Measurements from ENCODE around the gene JHY.

DNA sequence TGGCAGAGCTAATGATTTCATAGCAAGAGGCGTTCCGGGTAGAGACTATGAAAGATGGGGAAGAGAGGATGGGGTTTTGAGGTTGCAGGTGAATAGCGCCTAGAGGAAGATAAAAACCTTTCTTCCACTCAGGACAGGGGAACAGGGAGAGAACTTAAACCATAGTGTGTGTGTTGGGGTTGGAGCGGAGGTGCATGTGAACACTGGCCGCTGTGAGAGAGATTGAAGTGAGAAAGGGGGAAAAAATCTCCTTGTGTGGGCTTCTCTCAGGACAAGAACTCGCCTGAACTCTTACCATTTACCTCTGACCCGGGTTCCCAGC, 95.7 kb downstream of the JHY start:
- TF ChIP-seq, protein P1, sequence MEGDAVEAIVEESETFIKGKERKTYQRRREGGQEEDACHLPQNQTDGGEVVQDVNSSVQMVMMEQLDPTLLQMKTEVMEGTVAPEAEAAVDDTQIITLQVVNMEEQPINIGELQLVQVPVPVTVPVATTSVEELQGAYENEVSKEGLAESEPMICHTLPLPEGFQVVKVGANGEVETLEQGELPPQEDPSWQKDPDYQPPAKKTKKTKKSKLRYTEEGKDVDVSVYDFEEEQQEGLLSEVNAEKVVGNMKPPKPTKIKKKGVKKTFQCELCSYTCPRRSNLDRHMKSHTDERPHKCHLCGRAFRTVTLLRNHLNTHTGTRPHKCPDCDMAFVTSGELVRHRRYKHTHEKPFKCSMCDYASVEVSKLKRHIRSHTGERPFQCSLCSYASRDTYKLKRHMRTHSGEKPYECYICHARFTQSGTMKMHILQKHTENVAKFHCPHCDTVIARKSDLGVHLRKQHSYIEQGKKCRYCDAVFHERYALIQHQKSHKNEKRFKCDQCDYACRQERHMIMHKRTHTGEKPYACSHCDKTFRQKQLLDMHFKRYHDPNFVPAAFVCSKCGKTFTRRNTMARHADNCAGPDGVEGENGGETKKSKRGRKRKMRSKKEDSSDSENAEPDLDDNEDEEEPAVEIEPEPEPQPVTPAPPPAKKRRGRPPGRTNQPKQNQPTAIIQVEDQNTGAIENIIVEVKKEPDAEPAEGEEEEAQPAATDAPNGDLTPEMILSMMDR (conservative IDR thresholded peaks at IDR 0.05; ENCODE audit: low read depth, low read length), result no peak
- TF ChIP-seq MAZ (IDR thresholded peaks at IDR 0.05; ENCODE audit: borderline replicate concordance, low read depth, low read length), result no peak
- no peak for TF ChIP-seq POLR2A (IDR thresholded peaks at IDR 0.05; ENCODE audit: low read depth, low read length)
- TF ChIP-seq RAD21 (IDR thresholded peaks at IDR 0.05; ENCODE audit: low read length), result no peak
- TF ChIP-seq CEBPB (IDR thresholded peaks at IDR 0.05; ENCODE audit: low read depth, low read length), result no peak
- TF ChIP-seq, protein P2, sequence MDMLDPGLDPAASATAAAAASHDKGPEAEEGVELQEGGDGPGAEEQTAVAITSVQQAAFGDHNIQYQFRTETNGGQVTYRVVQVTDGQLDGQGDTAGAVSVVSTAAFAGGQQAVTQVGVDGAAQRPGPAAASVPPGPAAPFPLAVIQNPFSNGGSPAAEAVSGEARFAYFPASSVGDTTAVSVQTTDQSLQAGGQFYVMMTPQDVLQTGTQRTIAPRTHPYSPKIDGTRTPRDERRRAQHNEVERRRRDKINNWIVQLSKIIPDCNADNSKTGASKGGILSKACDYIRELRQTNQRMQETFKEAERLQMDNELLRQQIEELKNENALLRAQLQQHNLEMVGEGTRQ (IDR thresholded peaks at IDR 0.05; ENCODE audit: low read depth, low read length), result no peak
- TF ChIP-seq BHLHE40 (IDR thresholded peaks at IDR 0.05; ENCODE audit: low read depth, low read length), result no peak
- TF ChIP-seq MAFK (IDR thresholded peaks at IDR 0.05; ENCODE audit: low read depth, low read length), result no peak
- TF ChIP-seq RFX5 (IDR thresholded peaks at IDR 0.05; ENCODE audit: low read depth, low read length), result no peak
- no peak for TF ChIP-seq RCOR1 (IDR thresholded peaks at IDR 0.05; ENCODE audit: insufficient replicate concordance, low read length)
- TF ChIP-seq CHD1 (IDR thresholded peaks at IDR 0.05; ENCODE audit: low read depth, low read length), result no peak
- no peak for TF ChIP-seq FOS (IDR thresholded peaks at IDR 0.05; ENCODE audit: low read depth, low read length)
- TF ChIP-seq SMC3 (IDR thresholded peaks at IDR 0.05; ENCODE audit: low read depth, low read length), result no peak
